Urinary bladder (tissue), 4 donors: ENCODE results near the gene FOXK1. TPM values are rescaled to one million over a fixed set of nuclear protein-coding genes. Genes with fewer than 3 reads are reported as not detected.
A peak's percentile ranks its signal among the peaks of the same experiment; 100 is the strongest.

Experiments
- DNase-seq: peaks from one replicate; pipeline ENCODE4 v3.0.0-alpha.2; 2015; ENCODE audit errors: extremely low spot score
- H3K27ac ChIP-seq: one replicate; pipeline ENCODE4 v1.5.1; 2013; ENCODE audit warnings: low read depth, mild to moderate bottlenecking, moderate library complexity
- H3K36me3 ChIP-seq: one replicate; pipeline ENCODE4 v1.6.1; 2013; ENCODE audit warnings: mild to moderate bottlenecking, moderate library complexity; ENCODE audit not compliant: insufficient read depth
- H3K4me1 ChIP-seq: one replicate; pipeline ENCODE4 v1.6.1; 2013; ENCODE audit warnings: mild to moderate bottlenecking, moderate library complexity; ENCODE audit not compliant: insufficient read depth
- H3K4me3 ChIP-seq: one replicate; pipeline ENCODE4 v1.5.1; 2013; ENCODE audit warnings: low read depth, low read length
- WGBS: extraction: QIAGEN DNeasy Blood & Tissue Kit; methylation state at CpG from one replicate; pipeline ENCODE4 v1.1.7; 2013; 5-methylcytosine and 5-hydroxymethylcytosine counted together
- polyA plus RNA-seq: library from polyadenylated mRNA; stranded (reverse); fragments of 200-250 nt; gene quantifications from one replicate; pipeline ENCODE4 v1.2.3, GENCODE V29; 2013
- total RNA-seq: library from RNA; depleted of rRNA; stranded (reverse); fragments of >200 nt; gene quantifications from one replicate; pipeline ENCODE4 v1.2.3, GENCODE V29; 2014
- donor health status: healthy with polysubstance abuse.
- donor health status: healthy.

FOXK1 gene
- total and polyA plus RNA-seq, 2 donors: 8.1 to 22.2 TPM

GRCh38 chr7:4726566-4726965 lies 44.5 kb downstream of the FOXK1 start:
- Histone ChIP-seq H3K4me3 (no peak overlapping the region), H3K36me3 (no peaks in the 10 kb centered on the region), H3K4me1 (no peaks in the 10 kb centered on the region), H3K27ac (no peak overlapping the region)
- WGBS: 85% methylated on average over 9 of the region's 9 CpGs
- no peak for DNase-seq

- WGBS: 90% methylated on average over 20 of the region's 20 CpGs
- no peak overlapping the region for H3K27ac ChIP-seq
- H3K36me3 ChIP-seq: no peaks in the 10 kb centered on the region
- H3K4me1 ChIP-seq: no peaks in the 10 kb centered on the region
- no peak overlapping the region for H3K4me3 ChIP-seq
- DNase-seq: no peak
These were observed 46.0 kb downstream of the FOXK1 start for GRCh38 chr7:4727914-4728705.

- WGBS: 92% methylated on average over 19 of the region's 19 CpGs
- no peak overlapping the region for H3K4me3 ChIP-seq
- no peak overlapping the region for H3K27ac ChIP-seq
- H3K4me1 ChIP-seq: no peaks in the 10 kb centered on the region
- DNase-seq: no peak
- H3K36me3 ChIP-seq: no peaks in the 10 kb centered on the region
These were observed 47.2 kb downstream of the FOXK1 start for GRCh38 chr7:4729266-4729665.

- 86% methylated on average over 19 of the region's 19 CpGs for WGBS
- no peak overlapping the region for H3K4me3 ChIP-seq
- H3K27ac ChIP-seq: no peak overlapping the region
- no peaks in the 10 kb centered on the region for H3K36me3 ChIP-seq
- no peaks in the 10 kb centered on the region for H3K4me1 ChIP-seq
- DNase-seq: no peak
These were observed 48.2 kb downstream of the FOXK1 start for GRCh38 chr7:4730276-4730675.

DNA sequence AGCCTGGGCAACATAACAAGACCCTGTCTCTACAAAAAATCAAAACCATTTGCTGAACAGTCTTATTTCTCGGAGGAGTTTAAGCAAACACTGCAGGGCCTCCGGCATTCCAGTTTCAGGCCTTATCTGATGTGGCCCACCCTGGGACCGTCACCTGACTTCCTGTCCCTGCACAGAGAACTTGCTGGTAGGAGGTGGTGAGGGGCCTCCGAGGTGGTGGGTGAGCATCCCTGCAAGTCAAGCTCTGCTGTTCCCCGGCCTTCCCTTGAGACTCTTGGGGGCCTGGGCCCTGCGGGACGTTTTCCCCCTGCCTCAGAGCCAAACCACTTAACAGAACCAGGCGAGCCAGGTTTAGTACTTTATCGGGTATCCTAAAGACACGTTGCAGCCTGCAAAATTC lies 48.9 kb downstream of the FOXK1 start:
- H3K36me3 ChIP-seq: no peaks in the 10 kb centered on the region
- no peak overlapping the region for H3K27ac ChIP-seq
- H3K4me3 ChIP-seq: no peak overlapping the region
- WGBS: 69% methylated on average over 10 of the region's 10 CpGs
- DNase-seq: no peak
- H3K4me1 ChIP-seq: no peaks in the 10 kb centered on the region

GRCh38 chr7:4731803-4732202 lies 49.7 kb downstream of the FOXK1 start:
- DNase-seq: no peak
- Histone ChIP-seq H3K4me1 (no peaks in the 10 kb centered on the region), H3K36me3 (no peaks in the 10 kb centered on the region), H3K27ac (no peak overlapping the region), H3K4me3 (no peak overlapping the region)
- WGBS: 93% methylated on average over 16 of the region's 16 CpGs

DNA sequence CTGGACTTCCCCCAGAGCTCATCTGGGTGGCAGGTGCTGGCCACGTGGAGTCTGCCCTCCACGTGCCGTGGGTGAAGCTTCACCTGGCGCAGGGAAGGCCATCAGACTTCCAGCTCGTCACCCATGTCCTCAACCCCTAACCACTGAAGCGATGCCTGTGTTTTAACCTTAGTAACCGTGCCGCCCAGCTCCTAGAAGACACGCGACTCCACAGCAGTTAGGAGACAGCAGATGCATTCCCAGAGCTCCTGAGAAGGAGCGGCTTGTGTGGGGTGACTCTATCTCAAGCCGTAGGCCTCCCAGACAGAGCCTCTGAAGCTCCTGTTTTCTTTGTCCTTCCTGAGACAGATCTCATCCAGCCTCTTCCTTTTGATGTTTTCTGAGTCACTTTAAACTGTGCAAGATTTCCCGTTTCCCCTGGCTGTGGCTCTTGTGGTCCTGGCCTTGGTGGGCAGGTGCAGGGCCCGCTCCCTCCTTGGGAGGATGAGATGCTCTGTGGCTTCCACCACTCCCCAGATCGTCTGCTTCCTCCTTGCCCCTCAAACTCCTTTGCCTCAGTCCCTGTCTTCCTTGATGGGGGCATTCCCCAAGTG lies 51.9 kb downstream of the FOXK1 start:
- H3K4me1 ChIP-seq: peaks cover under 1% of the 10 kb centered on the region
- DNase-seq: no peak
- H3K4me3 ChIP-seq: no peak overlapping the region
- no peak overlapping the region for H3K27ac ChIP-seq
- H3K36me3 ChIP-seq: no peaks in the 10 kb centered on the region
- WGBS: 88% methylated on average over 15 of the region's 15 CpGs

- peaks cover 2% of the 10 kb centered on the region for H3K4me1 ChIP-seq
- DNase-seq: no peak
- 87% methylated on average over 23 of the region's 23 CpGs for WGBS
- H3K4me3 ChIP-seq: no peak overlapping the region
- no peak overlapping the region for H3K27ac ChIP-seq
- no peaks in the 10 kb centered on the region for H3K36me3 ChIP-seq
These were observed 52.7 kb downstream of the FOXK1 start for GRCh38 chr7:4734587-4735345.

GRCh38 chr7:4737300-4737699 lies 55.2 kb downstream of the FOXK1 start:
- no peak overlapping the region for H3K4me3 ChIP-seq
- DNase-seq: no peak
- H3K4me1 ChIP-seq: peaks cover 2% of the 10 kb centered on the region
- H3K27ac ChIP-seq: no peak overlapping the region
- WGBS: 93% methylated on average over 15 of the region's 15 CpGs
- peaks cover 4% of the 10 kb centered on the region for H3K36me3 ChIP-seq

DNA sequence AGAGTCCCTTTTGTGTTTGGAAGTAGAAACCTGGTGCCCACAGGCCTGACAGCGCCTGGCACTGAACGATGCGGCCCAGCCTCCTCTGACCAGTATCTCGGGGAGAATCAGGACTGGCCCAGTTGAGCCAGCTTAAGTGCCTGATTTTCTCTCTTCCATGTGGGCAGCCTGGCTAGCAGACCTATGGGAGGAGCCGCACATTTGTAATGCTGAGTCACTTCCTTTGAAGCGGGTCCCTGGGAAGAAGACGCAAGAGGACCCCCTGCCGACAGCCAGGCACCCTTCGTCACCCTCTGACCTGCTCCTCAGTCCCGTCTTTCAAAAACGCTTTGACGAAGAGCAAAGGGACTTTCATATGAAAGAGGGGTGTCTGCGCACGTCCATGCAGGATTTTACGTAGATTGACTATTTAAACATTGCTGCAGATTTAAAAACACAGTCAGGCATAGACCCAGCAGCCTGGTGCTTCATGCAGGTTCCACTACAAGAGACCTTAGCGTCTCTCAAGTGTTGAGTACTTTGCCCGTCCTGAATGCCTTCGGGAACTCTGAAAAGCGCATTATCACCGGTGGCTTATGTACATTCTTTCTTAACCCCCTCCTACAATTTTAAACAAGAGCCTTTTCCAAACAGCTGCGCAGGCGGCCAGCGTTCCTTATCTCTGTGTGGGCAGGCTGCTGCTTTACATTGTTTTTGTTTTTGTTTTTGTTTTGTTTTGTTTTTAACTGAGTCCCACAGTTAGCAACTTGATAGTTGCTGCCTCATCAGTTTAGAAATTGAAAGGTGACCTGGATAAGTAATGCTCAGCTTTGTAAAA lies 56.8 kb downstream of the FOXK1 start:
- no peak for DNase-seq
- H3K27ac ChIP-seq: peak overlapping the region; percentile 48
- H3K36me3 ChIP-seq: peaks cover 10% of the 10 kb centered on the region
- peaks cover 2% of the 10 kb centered on the region for H3K4me1 ChIP-seq
- 18% methylated on average over 23 of the region's 23 CpGs for WGBS
- H3K4me3 ChIP-seq: peak overlapping the region; percentile 5

DNA sequence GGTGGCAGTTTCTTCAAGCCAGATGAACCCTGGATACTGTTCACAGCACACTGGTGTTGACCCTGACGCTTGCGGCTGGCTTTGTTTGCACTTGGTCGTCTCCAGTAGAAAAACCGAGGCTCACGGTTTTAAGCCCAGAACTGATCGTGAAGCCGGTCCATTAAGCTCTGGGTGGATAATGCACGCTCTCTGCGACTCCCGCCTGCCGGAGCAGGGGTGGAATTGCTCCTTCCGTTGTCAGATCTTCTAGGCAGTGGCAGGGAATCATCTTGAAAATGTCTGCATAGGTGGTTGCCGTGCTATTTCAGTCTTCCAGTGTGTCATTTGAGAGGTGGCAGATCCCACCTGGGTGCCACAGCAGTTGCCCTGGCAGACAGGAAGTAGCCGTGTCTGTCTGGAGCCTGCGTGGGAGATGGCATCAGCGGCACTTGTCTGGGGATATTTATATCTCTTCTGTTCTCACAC lies 57.5 kb downstream of the FOXK1 start:
- DNase-seq: no peak
- Histone ChIP-seq H3K27ac (peak overlapping the region; percentile 48), H3K4me1 (peaks cover 4% of the 10 kb centered on the region), H3K36me3 (peaks cover 10% of the 10 kb centered on the region), H3K4me3 (no peak overlapping the region)
- WGBS: 19% methylated on average over 16 of the region's 16 CpGs

DNA sequence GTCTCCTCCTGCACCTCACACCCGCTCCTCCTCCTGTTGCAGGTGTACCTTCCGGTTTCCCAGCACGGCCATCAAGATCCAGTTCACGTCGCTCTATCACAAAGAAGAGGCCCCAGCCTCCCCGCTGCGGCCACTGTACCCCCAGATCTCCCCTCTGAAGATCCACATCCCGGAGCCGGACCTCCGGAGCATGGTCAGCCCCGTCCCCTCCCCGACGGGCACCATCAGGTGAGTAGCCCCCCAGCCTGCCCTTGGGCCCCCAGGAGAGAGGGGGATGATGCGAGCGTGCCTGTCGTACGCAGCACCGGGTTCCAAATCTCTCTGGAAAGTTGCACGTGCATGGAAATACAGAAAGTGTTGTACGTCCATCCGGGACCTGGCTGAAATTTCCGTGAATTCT lies 58.7 kb downstream of the FOXK1 start:
- WGBS: 94% methylated on average over 22 of the region's 22 CpGs
- Histone ChIP-seq H3K4me3 (no peak overlapping the region), H3K36me3 (peaks cover 10% of the 10 kb centered on the region), H3K27ac (no peak overlapping the region), H3K4me1 (peaks cover 5% of the 10 kb centered on the region)
- DNase-seq: no peak

GRCh38 chr7:4742051-4742573 lies 60.0 kb downstream of the FOXK1 start:
- no peak for DNase-seq
- H3K27ac ChIP-seq: no peak overlapping the region
- H3K36me3 ChIP-seq: peaks cover 10% of the 10 kb centered on the region
- peaks cover 5% of the 10 kb centered on the region for H3K4me1 ChIP-seq
- WGBS: 95% methylated on average over 23 of the region's 23 CpGs
- H3K4me3 ChIP-seq: no peak overlapping the region
